ENCODE measurements around the gene EZH2.

EZH2 gene

DNA sequence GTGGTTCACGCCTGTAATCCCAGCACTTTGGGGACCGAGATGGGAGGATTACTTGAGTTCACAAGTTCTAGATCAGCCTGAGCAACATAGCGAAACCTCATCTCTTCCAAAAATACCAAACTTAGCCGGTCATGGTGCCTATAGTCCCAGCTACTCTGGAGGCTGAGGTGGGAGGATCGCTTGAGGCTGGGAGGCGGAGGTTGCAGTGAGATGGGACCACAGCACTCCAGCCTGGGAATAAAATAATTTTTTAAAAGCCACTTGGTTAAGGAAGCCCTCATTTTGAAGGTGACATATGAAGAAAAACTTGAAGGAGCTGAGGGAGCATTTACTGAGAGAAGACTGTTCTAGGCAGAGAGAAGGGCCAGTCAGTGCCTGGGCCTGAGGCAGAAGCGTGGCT lies 4.2 kb upstream of the EZH2 start:
- DNase-seq (ENCODE audit: low spot score) = no peak
- in situ Hi-C loops (cut with MboI; ENCODE audit: low pct_unique_long_range_greater_than_20kb, low sequenced_read_pairs, unreplicated experiment) = no loop called here
- TF ChIP-seq, protein P1, sequence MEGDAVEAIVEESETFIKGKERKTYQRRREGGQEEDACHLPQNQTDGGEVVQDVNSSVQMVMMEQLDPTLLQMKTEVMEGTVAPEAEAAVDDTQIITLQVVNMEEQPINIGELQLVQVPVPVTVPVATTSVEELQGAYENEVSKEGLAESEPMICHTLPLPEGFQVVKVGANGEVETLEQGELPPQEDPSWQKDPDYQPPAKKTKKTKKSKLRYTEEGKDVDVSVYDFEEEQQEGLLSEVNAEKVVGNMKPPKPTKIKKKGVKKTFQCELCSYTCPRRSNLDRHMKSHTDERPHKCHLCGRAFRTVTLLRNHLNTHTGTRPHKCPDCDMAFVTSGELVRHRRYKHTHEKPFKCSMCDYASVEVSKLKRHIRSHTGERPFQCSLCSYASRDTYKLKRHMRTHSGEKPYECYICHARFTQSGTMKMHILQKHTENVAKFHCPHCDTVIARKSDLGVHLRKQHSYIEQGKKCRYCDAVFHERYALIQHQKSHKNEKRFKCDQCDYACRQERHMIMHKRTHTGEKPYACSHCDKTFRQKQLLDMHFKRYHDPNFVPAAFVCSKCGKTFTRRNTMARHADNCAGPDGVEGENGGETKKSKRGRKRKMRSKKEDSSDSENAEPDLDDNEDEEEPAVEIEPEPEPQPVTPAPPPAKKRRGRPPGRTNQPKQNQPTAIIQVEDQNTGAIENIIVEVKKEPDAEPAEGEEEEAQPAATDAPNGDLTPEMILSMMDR (IDR thresholded peaks at IDR 0.05; ENCODE audit: extremely low read depth, insufficient read depth, missing control alignments) = no peak

DNA sequence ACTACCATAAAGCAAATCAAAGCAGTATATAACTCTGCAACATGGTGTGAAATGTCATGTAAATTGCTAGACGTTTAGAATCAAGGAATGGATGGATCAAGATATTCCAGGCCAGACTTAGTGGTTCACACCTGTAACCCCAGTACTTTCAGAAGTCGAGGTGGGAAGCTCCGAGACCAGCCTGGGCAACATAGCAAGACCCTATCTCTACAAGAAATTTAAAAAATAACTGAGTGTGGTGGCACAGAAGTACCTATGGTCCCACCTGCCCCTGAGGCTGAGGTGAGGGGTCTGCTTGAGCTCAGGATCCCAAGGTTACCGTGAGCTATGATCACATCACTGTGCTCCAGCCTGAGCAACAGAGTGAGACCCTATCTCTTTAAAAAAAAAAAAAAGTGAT lies 2.8 kb upstream of the EZH2 start:
- TF ChIP-seq, protein P1 (IDR thresholded peaks at IDR 0.05; ENCODE audit: extremely low read depth, insufficient read depth, missing control alignments) = no peak
- in situ Hi-C loops (cut with MboI; ENCODE audit: low pct_unique_long_range_greater_than_20kb, low sequenced_read_pairs, unreplicated experiment) = no loop called here
- DNase-seq (ENCODE audit: low spot score) = no peak

DNA sequence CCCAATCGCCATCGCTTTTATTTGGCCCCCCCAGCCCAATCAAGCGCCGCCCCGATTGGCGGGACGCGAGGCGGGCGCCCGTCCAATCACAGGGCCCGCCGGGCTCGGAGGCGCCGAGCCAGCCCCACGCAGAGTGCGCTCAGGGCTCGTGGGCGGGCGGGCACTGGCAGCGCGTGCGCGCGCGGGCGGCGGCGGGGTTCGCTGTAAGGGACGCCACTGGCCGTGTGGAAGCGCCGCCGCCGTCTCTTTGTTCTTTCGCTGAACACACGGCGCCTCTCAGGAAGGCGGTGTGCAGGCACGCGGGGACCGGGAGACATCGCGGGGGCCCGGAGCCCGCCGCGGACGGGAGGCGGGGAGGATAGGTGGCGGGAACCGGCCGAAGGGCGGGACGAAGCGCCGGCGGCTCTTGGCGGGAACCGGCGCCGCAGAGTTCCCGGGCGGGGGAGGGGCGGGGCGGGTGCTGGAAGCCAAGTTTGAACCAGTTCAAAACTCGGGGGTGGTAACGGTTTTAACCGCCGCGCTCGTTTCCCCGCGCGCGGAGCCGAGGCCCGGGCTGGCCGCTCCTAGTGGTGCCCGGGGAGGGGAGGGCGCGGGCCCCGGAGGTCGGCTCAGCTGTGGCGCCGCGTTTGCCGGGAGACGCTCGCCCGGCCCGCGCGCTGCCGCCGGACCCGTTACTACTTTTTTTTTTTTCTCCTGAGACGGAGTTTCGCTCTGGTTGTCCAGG lies 370 bp upstream of the EZH2 start:
- TF ChIP-seq, protein P1 (IDR thresholded peaks at IDR 0.05; ENCODE audit: extremely low read depth, insufficient read depth, missing control alignments) = no peak
- in situ Hi-C loops (cut with MboI; ENCODE audit: low pct_unique_long_range_greater_than_20kb, low sequenced_read_pairs, unreplicated experiment) = no loop called here
- peak; percentile 99 for DNase-seq (ENCODE audit: low spot score)

DNA sequence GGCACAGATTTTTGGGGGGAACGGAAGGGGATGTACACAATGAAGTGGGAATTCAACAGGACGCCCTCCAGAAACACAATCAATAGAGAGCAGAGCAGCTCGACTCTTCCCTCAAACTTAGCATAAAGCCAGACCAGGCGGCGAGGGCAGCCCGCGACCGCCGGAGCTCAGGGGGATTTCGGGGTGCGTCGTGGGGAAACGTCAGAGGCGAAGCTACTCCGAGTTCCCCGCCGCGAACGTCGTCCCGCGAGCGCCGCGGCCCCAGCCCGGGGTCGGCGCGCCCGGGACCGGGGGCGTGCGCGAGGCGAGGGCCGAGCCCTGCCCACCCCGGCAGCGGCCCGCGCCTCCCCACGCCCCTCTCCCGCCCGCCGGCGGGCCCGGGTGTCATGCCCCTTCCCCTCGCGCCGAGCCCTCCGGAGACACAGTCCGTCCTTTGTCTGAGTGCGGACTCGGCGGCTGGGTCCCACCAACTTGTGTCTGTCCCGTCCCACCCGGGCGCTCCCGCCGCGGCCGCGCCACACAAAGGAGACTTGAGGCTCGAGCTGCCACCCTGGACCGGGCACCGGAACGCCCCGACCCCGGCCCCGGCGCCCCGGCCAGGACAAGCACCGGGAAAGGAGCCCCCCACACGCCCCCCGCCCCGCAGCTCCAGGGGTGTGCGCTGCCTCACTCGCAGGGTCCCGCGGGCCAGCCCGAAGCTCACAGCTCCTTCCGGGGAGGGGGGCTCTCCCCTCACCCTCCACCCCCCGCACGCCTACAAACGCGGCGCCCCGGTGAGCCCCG lies 634 bp downstream of the EZH2 start:
- TF ChIP-seq, protein P1 (IDR thresholded peaks at IDR 0.05; ENCODE audit: extremely low read depth, insufficient read depth, missing control alignments) = no peak
- DNase-seq (ENCODE audit: low spot score) = peak; percentile 72
- in situ Hi-C loops (cut with MboI; ENCODE audit: low pct_unique_long_range_greater_than_20kb, low sequenced_read_pairs, unreplicated experiment) = no loop called here

DNA sequence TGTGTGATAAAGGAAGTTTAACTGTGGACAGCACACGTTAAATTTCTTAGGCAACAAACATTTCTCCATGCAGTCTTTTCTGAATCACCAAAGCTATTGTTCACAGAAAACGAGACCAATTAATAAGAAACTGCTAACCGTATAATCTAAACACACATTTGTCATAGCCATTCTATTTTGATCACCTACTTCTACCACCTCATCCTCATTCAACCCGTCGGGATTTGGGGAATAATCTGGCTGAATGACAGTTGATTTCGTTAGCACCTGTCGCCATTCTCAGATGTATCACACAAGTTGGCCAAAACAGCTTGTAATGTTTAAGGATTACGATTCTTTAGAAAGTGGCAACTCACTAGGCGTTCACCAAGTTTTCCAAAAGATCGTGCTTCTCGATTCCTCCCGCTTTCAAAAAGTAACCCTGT lies 1.2 kb downstream of the EZH2 start:
- DNase-seq (ENCODE audit: low spot score) = no peak
- in situ Hi-C loops (cut with MboI; ENCODE audit: low pct_unique_long_range_greater_than_20kb, low sequenced_read_pairs, unreplicated experiment) = no loop called here
- TF ChIP-seq, protein P1 (IDR thresholded peaks at IDR 0.05; ENCODE audit: extremely low read depth, insufficient read depth, missing control alignments) = no peak

DNA sequence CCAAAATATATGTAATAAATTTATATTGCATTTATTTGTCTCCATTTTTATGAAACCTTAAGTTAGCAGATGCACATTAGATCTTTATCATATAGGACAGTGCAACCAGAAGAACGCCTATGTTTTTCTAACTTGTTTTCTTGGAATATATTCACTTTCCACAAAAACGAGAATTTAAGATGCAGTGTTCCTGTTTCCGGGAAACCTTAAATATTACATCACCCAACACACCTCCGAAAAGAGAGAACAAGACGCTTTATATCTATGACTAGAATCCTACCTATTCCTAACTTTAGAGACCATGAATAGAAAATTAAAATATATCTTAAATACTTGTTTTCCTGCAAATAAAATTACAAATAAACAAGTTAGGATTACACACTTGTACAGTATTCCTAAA lies 1.9 kb downstream of the EZH2 start:
- TF ChIP-seq, protein P1 (IDR thresholded peaks at IDR 0.05; ENCODE audit: extremely low read depth, insufficient read depth, missing control alignments) = no peak

More for the DNA sequence above, 1.9 kb downstream of the EZH2 start:
- DNase-seq (ENCODE audit: low spot score) = no peak
- in situ Hi-C loops (cut with MboI; ENCODE audit: low pct_unique_long_range_greater_than_20kb, low sequenced_read_pairs, unreplicated experiment) = no loop called here

Measured in GM13977 (cell line).